Central memory CD4-positive, alpha-beta T cell (primary cell): ENCODE results near the gene ERV3-1.
"Not testable (repeated sequence)": the region's sequence is repeated elsewhere in the genome, so short reads cannot be mapped to it uniquely, and the experiment has no call there.

Source experiments
- DNase-seq: peaks from one replicate; pipeline ENCODE4 v3.0.0; 2022

Gene ERV3-1

DNA sequence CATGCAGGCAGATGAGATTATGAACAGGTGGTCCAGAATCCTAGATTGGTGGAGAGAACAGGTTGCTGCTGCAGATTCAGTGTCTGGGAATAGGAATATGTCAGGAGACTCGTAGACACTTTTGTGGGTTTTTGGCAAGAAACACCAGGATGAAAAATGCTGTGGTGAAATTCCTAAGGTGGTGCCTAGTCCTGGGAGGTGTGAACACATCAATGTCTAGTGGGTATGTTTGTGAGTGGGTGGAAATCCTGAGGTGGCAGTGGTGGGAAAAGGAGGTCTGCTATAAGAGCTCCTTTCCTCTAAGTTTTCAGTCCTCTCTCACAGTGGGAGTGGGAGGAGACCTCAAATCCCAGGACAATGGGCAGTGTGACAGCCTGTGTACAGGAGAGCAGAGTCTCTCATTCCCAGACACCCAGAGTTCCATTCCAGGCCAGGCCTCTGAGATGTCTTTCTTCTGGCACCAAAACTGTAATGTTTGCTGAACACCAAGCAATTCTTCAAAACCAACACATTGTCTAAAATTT is 5.1 kb downstream of the ERV3-1 start:
- no peak for DNase-seq

DNA sequence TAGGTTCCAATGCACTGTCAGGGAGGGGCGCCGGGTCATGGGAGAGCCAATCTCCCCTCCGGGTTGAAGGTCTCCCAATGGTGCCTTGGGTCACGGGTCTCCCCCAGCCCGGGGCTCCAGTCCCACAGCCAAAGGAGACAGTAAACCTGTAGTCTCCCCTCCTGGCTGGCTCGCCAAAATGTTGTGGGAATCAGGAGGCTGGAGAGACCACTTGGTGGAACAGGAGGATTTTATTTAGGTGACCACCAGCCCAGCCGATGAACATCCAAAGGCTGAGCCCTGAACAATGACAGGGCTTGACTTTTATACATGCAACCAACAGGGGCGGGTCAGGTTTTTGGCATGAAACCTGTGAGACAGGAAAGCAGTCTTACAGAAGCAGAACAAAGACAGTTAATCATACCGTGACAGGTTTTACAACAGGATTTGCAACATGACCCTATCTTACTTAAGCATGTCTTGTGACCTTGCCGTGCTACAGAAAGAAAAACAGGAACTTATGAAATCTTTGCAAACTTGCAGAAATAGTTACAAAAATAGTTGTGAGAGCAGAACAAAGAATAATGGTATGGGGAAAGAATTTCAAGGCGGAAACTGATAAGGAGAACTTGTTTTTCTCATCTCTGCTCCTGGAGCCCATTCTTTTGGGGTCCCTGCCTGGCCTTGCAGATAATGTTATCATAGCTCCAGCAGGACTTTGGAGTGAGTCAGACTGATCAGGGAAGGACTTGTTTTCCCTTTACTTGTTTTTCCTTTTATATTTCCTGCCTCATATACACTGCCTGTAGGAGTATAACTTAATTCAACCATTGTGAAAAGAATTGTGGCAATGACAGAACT is 7.1 kb downstream of the ERV3-1 start:
- DNase-seq: no peak

DNA sequence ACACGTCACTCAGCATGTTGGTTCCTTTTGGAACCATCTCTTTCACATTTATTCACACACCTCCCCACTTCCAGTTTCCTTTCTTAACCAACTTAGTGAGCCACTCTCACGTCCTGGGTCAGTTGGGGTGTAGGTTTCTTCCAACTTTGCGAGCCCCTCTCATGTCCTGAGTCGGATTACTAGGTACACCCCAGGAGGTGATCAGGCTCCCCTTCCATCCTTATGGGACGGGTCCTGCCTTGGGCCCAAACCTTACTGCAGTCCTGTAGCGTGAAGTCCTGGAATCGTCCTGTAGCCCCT is 7.7 kb downstream of the ERV3-1 start:
- DNase-seq: no peak

DNA sequence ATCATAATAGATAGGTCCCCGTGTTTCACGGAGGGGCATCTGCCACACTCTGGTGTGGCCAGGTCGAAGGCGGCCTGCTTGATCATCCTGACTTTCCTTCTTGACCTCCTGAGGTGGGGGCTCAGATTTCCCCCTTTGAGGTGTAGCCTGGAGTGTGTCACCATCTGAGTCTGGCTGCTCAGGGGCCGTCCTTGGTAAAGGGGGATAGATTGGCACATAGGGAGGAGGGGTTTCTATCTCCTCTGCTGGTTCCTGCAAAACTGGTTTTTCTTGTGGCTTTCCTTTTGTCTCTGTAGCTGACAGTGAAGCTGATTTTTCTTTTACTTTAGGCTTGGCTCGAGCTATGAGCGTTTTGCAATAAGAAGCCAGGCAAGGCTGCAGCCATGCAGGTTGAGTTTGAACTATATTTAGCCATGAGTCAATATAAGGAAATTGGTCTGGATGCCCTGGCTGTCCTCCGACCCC is 8.5 kb downstream of the ERV3-1 start:
- no peak for DNase-seq

DNA sequence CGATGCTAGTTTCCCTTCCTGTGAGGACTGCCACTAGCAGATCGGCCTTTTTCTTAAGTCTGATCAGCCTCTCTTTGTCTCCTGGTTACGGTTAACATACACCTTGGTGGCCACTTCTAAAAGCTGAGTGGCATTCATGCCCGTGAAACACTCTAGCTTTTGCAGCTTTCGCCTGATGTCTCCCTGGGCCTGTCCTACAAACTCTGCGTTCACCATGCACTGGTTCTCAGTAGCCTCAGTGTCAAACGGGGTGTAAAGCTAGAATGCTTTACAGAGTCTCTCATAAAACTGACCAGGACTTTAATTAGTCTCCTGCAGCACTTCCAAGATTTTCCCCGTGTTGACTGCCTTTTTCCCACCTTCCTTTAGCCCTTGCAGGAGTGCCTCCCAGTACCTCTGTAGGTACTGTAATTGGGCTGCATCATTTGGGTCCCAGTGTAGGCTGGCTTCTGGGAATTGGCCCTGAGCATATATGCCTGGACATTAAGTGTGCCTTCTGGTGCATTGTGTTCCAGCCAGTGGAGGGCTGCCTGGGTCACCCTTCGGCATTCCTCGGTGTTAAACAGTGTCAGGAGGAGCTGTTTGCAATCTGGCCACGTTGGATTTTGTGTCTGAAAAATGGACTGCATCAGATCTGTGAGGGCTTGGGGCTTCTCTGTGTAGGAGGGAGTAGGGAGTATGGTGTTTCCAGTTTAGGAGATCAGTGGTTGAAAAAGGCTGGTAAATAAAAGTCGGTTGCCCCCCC is 9.2 kb downstream of the ERV3-1 start:
- no peak for DNase-seq

DNA sequence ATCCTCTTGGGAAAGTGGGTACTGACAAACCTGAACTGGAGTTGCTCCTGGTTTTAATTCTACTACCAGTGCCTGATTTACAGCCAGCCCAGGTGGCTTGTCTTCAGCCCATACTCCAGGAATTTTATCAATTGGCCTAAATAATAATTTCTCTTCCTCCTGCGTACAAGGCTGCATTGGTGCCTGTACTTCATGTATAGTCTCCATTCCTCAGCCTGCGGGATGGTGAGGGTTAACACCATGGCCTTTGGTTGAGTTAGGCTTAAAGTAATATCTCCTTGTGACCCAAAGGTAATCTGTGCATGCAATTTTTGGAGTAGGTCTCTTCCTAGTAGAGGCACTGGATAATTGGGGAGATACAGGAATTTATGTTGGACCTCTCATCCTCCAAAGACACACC is 10.2 kb downstream of the ERV3-1 start:
- no peak for DNase-seq

DNA sequence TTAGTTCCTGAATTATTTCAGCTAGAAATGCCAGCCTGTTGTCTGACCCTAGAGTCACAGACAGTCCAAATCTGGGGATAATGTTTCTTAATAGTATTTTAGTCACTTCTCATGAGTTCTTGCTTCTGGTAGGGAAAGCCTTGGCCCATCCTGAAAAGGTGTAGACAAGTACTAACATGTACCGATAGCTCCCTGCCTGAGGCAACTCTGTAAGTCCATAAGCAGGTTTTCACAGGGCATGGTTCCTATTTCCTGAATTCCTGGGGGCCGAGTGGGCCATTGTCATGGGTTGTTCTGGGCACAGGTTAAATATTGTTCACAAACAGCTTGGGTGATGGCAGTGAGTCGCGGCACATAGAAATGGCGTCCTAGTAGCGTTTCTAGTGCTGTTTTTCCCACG is 12.6 kb downstream of the ERV3-1 start:
- DNase-seq: no peak

DNA sequence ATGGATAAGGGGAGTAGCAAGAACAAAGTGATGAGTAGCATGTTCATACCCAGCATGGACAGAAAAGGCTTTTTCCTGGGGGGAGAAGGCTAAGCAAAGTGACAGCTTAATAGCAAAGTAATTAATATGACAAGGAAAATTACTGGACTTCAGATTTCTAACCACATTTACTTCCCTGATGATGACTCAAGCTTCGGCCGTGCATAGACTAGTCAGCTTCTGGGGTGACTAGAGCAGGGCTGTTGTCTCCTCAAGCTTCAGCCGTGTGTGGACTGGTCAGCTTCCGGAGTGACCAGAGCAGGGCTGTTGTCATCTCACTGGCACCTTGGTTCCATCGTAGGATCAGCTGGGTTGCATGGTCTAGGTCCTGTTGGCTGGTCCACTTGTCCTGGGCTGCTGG is 13.5 kb downstream of the ERV3-1 start:
- no peak for DNase-seq

DNA sequence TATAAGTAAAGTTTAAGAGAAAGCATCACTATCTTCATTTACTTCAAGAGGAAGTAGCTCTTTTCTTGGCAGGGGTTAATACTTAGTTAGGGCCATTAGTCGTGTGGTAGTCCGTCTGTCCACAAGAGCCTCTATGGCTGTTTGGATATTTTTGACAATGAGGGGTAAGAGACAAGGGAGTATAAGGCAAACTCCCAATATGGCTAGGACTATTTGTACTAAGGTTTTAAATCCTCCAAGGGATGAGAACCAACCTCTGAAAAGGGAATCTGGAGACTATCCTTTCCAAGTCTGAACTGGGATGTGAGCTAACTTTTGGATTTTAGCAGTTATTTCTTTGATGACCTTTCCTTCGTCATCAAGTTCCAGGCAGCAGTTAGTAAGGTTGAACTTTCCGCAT is 15.6 kb downstream of the ERV3-1 start, which contains the start of gene ZNF117:
Gene ZNF117 (minus strand): TSS at position 101 of the 400 bp plus-strand sequence.
- no peak for DNase-seq

DNA sequence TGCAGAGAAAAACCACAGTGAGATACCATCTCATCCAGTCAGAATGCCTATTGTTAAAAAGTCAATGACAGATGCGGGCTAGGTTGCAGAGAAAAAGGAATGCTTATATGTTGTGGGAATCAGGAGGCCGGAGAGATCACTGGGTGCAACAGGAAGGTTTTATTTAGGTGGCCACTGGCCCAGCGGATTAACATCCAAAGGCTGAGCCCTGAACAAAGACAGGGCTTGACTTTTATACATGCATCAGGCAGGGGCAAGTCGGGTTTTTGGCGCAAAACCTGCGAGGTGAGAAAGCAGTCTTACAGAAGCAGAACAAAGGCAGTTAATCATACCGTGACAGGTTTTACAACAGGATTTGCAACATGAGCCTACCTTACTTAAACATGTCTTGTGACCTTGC is 16.3 kb downstream of the ERV3-1 start:
- no peak for DNase-seq

DNA sequence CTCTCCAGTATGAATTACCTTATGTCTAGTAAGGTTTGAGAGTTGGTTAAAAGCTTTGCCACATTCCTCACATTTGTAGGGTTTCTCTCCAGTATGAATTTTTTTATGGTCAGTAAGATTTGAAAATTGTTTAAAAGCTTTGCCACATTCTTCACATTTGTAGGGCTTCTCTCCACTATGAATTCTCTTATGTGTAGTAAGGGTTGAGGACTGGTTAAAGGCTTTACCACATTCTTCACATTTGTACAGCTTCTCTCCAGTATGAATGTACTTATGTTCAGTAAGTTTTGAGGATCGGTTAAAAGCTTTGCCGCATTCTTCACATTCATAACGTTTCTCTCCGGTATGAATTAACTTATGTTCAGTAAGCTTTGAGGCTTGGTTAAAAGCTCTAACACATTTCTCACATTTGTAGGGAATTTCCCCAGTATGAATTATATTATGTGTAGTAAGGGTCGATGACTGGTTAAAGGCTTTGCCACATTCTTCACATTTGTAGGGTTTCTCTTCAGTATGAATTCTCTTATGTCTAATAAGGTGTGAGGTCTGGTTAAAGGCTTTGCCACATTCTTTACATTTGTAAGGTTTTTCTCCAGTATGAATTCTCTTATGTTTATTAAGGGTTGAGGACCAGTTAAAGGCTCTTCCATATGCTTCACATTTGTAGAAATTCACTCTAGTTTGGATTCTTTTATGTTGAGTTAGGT is 27.8 kb downstream of the ERV3-1 start:
- no peak for DNase-seq

DNA sequence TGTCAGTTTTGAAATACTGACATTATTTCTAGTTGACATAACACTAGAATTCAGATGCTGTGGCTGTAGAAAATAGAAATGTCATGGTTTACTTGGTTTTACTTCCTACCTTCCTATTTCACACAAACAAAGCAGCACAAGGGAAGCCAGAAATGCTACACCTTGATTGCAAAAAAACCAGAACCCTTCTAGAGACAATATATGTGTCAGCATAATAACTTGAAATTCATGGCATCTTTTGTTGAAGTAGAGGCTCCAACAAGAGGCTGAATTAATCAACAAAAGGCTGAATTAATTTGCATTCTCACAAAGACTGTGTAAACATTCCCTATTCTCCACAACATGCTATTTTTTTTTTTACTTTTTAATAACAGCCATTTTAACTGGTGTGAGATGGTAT is 40.9 kb downstream of the ERV3-1 start:
- no peak for DNase-seq

DNA sequence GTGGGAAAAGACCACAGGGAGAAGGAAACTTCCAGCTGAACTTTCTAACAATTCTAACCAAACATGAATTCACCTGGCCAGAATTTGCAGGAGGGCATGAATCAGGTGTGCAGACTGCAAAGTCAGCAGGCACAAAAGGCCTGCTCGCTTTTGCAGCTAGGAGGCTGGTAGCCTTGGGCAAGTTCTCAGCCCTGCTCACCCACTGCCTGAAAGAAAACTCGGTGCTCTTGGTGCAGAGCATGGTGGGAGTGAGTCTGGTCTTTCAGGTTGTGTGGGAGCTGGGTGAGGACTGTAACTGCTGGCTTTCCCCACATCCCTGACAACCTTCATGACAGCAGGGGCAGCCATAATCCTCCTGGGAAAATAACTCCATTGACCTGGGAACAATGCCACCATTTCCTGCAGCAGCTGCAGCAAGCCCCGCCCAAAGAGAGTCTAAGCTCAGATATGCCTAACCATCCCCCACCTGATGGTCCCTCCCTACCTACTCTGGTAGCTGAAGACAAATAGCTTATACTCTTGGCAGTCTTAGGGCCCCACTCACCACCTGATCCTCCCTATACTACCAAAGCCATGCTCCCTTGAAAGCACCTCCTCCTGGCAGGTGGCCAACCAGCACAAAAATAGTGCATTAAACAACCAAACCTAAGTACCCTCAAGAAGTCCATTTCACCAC is 47.3 kb downstream of the ERV3-1 start:
- DNase-seq: no peak

DNA sequence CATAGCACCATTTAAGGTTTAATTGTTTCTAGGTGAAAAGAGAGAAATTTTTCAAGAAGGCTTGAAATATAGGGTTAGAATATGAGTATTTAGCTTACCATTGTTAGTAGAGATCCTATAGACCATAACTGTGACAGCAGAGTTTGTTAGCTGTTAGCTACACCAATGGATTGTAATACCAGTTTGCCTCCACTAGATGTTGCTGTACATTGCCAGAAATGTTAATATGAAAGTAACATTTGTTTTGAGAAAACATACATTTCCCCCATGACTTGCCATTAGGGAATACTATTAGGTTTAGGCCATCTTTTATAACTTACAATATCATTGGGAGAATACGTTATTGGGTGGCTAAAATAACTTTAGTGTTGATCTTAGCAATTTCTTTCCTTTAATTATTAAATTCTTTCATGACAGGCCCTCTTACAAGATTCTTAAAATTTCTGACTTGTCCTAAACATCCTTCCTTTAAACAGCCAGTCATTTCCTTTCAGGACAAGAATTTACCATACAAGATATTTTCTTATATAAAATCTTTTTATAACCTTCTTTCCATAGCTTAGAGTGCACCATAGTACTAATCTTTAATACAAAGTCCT is 55.1 kb downstream of the ERV3-1 start:
- peak; percentile 34 for DNase-seq

DNA sequence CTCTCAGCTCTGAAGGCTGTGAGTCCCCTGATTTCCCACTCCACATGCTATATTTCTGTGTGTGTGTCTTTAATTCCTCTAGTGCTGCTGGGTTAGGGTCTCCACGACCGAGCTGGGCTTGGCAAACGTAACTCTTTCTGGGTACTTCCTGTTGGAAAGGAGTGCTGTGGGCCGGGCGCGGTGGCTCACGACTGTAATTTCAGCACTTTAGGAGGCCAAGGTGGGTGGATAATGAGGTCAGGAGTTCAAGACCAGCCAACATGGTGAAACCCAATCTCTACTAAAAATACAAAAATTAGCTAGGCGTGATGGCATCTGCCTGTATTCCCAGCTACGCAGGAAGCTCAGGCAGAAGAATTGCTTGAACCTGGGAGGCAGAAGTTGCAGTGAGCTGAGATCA is 55.8 kb downstream of the ERV3-1 start:
- DNase-seq: not testable (repeated sequence)

DNA sequence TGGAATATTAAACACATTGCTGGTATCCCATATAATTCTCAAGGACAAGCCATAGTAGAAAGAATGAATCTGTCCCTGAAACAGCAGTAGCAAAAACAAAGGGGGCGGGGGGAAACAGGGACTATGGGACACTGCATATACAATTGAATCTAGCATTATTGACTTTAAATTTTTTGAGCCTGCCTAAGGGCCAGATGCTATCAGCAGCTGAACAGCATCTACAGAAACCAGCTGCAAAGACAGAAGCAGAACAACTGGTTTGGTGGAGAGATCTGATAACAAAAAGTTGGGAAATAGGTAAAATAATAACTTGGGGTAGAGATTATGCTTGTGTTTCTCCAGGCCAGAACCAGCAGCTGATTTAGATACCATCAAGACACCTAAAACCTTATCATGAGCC is 57.7 kb downstream of the ERV3-1 start:
- DNase-seq: not testable (repeated sequence)

DNA sequence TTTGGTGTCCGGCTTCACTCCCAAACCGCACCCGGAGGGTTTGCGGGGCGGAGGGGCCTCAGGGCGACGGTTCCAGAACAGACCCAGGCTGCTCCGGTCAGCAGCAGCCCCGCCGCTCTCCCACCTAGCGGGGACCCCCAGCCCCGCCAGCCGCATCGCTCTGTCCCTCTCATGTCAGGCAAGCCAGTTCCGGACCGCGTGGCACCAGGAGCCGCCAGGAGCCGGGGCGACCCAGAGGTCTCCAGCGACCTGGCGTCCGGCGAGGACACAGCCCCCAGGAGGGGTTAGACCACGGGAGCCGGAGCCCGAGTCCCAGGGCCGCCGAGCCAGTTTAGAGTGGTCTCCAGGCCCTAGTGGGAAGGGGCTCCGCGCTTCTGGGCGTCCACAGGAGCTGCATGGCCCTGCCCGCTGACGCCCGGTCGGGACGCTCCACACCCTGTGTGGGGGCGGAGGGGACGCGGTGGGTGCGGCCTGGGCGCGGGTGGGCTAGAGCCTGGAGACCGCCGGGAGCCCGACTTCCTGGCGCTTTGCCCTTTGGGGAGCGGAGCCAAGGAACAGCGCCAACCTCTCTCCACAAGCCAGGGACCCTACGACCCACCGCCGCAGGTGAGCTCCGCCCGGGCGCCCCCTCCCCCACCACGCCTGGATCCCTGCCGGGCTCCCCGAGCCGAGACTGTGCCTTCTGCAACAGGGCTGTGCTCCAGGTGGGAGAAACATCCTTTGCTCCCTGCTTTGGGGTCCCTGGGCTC is 59.1 kb downstream of the ERV3-1 start:
- no peak for DNase-seq

DNA sequence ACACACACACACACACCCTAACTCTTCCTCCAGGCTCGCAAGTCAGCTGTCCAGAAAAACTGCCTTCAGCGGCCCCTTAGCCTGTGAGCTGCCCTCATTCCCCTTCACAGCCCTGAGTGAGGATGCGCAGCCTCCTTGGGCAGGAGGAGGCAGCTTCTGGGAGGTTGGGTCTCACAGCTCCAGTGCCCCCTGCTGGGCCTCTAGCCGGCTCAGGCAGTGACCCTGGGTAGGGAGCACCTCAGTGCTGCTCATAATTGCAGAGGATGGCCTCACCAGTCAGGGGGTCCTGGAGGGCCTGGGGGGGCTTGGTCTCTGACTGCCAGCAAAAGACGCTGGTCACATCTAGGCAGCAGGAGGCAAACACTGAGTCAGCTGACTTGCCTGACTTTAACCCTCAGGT is 59.7 kb downstream of the ERV3-1 start:
- DNase-seq: no peak

DNA sequence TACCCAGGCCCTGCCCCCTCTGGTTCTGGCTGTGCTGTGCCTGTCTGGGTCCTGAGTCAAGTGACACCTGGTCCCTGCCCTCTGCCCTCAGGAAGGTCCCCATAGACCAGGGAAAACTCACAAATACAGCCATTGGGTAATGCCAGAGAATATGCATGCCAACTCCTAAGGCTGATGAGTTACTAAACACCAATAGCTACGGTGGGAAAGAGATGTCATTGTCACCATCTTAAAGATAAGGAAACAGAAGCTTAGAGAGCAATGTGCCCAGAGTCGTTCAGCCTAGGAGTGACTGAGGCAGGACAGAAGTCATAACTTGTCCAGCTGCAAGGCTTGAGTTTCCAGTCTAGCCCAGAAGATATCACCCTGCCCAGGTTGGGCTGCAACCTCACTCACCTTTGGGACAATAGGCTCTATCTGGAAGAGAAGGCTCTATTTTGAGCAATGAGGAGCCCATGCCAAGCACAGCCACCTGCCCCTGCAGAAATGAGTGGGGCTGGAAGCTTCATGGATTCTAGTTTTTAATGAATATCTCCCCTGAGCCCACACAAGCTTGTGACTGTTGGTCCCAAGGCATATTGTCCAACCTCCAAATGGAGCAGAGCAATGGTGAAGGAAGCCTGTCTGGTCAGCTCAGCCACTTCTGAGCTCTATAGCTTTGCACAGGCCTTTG is 60.8 kb downstream of the ERV3-1 start:
- DNase-seq: no peak

DNA sequence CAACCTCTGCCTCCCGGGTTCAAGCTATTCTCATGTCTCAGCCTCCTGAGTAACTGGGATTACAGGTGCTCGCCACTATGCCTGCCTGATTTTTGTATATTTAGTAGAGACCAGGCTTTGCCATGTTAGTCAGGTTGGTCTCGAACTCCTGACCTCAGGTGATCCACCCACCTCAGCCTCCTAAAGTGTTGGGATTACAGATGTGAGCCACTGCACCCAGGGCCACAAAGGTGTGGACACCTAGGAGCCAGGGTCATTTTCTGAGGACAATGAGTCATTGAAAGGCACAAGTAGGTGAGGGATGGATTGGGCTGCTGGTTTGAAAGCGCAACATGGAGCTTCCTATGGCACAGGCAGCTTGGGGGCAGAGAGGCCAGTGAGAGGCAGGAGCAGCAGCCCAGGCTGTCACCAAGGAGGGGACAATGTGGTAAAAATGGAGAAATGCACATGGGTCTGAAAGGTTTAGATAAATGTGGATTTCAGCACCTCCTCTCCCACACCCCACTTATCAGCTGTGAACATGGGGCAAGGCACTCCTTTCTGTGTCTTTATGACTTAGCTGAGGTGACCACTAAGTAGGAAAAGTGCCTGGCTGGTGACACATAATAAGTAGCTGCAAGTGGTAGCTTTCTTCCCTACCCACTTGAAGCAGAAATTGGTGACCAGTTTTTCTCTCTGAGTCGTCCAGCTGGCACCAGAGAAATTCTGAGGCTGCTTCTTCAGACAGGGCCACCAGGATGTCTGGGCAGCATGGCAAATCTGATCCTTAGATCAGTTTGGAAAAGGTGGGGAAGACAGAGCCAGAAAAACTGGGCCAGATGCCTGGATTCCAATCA is 61.6 kb downstream of the ERV3-1 start:
- DNase-seq: not testable (repeated sequence)
